Chondrocyte (in vitro differentiated cells): ENCODE results near the gene DNAH12. TPM values are rescaled to one million over a fixed set of nuclear protein-coding genes. Genes with fewer than 3 reads are reported as not detected.

ENCODE experiments used
- DNase-seq: peaks from one replicate; pipeline ENCODE4 v3.0.0; 2021; ENCODE audit warnings: mixed read lengths, low spot score
- H3K27ac Mint-ChIP-seq: one replicate; pipeline ENCODE4 v1.8.0; 2021; ENCODE audit warnings: mild to moderate bottlenecking, moderate library complexity, mixed read lengths; ENCODE audit not compliant: unreplicated experiment
- H3K27me3 Mint-ChIP-seq: 2 replicates; pipeline ENCODE4 v1.8.0; 2021; ENCODE audit warnings: low read depth, mixed read lengths
- H3K36me3 Mint-ChIP-seq: 2 replicates; pipeline ENCODE4 v1.8.0; 2021; ENCODE audit warnings: low read depth, mixed read lengths
- H3K4me1 Mint-ChIP-seq: 2 replicates; pipeline ENCODE4 v1.8.0; 2021; ENCODE audit warnings: low read depth, mild to moderate bottlenecking, mixed read lengths
- H3K4me3 Mint-ChIP-seq: one replicate; pipeline ENCODE4 v1.8.0; 2021; ENCODE audit warnings: mild to moderate bottlenecking, moderate library complexity, mixed read lengths; ENCODE audit not compliant: unreplicated experiment
- H3K9me3 Mint-ChIP-seq: 2 replicates; pipeline ENCODE4 v1.8.0; 2021; ENCODE audit warnings: low read depth, mixed read lengths
- total RNA-seq: library from RNA; stranded (reverse); gene quantifications from 3 replicates; pipeline ENCODE4 v1.2.1, GENCODE V29; 2021
- TF ChIP-seq, protein P1 (sequence below): fragments of 200-600 bp; sonication (generic); IDR thresholded peaks from 2 replicates; pipeline ENCODE4 v1.5.0; 2021; ENCODE audit warnings: antibody characterized with exemption, mild to moderate bottlenecking, moderate library complexity

The DNAH12 gene
- total RNA-seq, 1 donor from 2014 or later, result 0.02 TPM

DNA sequence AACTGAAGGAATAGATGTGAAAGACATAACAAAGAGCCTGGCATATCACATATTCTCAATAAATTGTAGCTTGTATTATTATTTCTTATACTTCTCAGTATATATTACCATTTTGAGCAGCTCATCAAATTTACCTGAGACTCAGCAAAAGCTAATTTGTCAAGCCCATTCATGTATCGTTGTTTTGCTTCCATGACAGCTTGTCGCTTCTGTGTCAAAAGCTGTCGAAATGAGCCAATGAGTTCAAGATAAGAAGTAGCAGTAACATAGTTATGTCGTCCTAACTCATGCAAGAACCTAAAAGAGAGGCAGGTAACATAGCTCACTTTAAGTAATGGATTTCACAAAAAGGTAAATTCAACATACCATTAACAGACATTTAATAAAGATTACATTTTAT lies 157.8 kb downstream of the DNAH12 start:
- DNase-seq, result no peak
- TF ChIP-seq, protein P1, sequence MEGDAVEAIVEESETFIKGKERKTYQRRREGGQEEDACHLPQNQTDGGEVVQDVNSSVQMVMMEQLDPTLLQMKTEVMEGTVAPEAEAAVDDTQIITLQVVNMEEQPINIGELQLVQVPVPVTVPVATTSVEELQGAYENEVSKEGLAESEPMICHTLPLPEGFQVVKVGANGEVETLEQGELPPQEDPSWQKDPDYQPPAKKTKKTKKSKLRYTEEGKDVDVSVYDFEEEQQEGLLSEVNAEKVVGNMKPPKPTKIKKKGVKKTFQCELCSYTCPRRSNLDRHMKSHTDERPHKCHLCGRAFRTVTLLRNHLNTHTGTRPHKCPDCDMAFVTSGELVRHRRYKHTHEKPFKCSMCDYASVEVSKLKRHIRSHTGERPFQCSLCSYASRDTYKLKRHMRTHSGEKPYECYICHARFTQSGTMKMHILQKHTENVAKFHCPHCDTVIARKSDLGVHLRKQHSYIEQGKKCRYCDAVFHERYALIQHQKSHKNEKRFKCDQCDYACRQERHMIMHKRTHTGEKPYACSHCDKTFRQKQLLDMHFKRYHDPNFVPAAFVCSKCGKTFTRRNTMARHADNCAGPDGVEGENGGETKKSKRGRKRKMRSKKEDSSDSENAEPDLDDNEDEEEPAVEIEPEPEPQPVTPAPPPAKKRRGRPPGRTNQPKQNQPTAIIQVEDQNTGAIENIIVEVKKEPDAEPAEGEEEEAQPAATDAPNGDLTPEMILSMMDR, result no peak
- H3K27ac Mint-ChIP-seq, result no peak overlapping the region
- H3K4me1 Mint-ChIP-seq, result no peaks in the 10 kb centered on the region
- H3K9me3 Mint-ChIP-seq, result peaks cover 2% of the 10 kb centered on the region
- H3K36me3 Mint-ChIP-seq, result no peaks in the 10 kb centered on the region
- peaks cover 5% of the 10 kb centered on the region for H3K27me3 Mint-ChIP-seq
- no peak overlapping the region for H3K4me3 Mint-ChIP-seq

DNA sequence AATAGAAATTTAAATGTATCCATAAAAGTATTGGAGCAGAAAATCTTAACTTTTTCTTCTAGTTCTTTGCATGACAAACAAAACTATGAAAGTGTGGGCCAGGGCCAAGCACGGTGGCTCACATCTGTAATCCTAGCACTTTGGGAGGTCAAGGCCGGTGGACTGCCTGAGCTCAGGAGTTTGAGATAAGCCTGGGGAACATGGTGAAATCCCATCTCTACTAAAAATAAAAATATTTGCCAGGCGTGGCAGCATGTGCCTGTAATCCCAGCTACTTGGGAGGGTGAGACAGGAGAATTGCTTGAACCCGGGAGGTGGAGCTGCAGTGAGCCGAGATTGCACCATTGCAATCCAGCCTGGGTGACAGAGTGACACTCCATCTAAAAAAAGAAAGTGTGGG lies 158.6 kb downstream of the DNAH12 start:
- H3K4me1 Mint-ChIP-seq, result no peaks in the 10 kb centered on the region
- TF ChIP-seq, protein P1, result no peak
- no peak overlapping the region for H3K4me3 Mint-ChIP-seq
- DNase-seq, result no peak
- H3K36me3 Mint-ChIP-seq, result no peaks in the 10 kb centered on the region
- no peaks in the 10 kb centered on the region for H3K9me3 Mint-ChIP-seq
- no peak overlapping the region for H3K27ac Mint-ChIP-seq
- peaks cover 3% of the 10 kb centered on the region for H3K27me3 Mint-ChIP-seq

DNA sequence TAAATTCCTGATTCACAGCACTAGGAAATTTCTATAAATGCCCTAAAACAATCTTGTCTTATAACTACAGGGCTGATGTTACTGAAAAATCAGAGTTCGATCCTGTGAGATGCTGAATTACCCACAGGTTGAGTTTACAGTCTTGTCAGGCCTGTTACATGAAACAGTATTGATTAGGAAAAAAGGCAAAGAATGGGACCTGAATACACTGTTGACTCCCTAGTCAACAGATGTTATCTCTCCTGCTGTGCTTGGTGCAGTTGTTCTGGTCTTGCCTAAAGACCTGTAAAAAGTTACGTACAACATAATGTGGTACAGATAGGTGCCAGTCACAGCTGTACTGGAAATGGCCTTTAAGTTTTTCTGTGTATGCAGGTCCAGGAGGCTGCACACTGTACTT lies 160.3 kb downstream of the DNAH12 start:
- Mint-ChIP-seq H3K36me3 (no peaks in the 10 kb centered on the region), H3K27ac (no peak overlapping the region), H3K27me3 (peaks cover 5% of the 10 kb centered on the region), H3K4me1 (no peaks in the 10 kb centered on the region), H3K9me3 (no peaks in the 10 kb centered on the region), H3K4me3 (no peak overlapping the region)
- DNase-seq, result no peak
- TF ChIP-seq, protein P1, result no peak

DNA sequence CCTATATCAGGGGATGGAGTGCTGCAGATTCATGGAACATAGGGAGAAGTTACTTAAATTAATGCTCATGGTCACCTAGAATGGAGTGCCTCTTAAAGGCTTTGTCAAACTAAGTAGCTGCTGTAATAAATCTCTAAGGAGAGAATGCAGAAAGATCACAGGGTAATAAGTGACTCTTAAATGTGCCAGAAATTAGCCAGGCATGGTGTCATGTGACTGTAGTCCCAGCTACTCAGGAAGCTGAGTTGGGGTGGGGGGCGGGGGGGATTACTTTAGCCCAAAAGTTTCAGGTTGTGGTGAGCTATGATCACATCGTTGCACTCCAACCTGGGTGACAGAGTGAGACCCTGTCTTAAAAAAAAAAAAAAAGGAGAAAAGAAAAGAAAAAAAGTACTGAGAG lies 160.7 kb downstream of the DNAH12 start:
- Mint-ChIP-seq H3K27me3 (peaks cover 10% of the 10 kb centered on the region), H3K9me3 (no peaks in the 10 kb centered on the region), H3K27ac (no peak overlapping the region), H3K4me3 (no peak overlapping the region), H3K36me3 (no peaks in the 10 kb centered on the region), H3K4me1 (no peaks in the 10 kb centered on the region)
- no peak for DNase-seq
- TF ChIP-seq, protein P1, result no peak

DNA sequence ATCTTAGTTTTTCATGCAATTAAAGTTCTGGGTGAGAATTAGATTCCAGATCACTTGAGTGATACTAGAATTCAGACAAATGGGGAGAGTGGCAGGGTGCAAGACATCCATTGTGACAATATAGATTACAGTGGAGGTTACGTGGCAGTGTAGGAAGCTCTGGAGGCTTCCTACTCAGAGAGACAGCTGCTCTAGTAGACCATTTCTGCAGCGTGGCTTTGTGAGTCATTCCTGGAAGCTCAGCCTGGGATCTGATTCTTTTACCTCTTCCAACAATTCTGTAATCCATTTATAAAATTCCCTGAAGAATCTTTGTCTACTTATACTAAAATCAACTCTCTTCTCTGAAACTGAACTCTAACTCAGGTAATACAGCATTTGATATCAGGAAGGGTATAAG lies 161.2 kb downstream of the DNAH12 start:
- H3K9me3 Mint-ChIP-seq, result no peaks in the 10 kb centered on the region
- no peaks in the 10 kb centered on the region for H3K4me1 Mint-ChIP-seq
- TF ChIP-seq, protein P1, result no peak
- H3K27ac Mint-ChIP-seq, result no peak overlapping the region
- no peak for DNase-seq
- H3K4me3 Mint-ChIP-seq, result no peak overlapping the region
- no peaks in the 10 kb centered on the region for H3K36me3 Mint-ChIP-seq
- peaks cover 11% of the 10 kb centered on the region for H3K27me3 Mint-ChIP-seq
